DOHH2 (cell line): ENCODE results near the gene POLA1.

Source experiments
- H3F3A ChIP-seq: fragments of 200-600 bp; sonication (generic), shearing (Covaris generic); 2 replicates; pipeline ENCODE4 v1.6.0; 2016; ENCODE audit warnings: antibody characterized with exemption, mild to moderate bottlenecking; ENCODE audit not compliant: control insufficient read depth, insufficient read depth
- H3K27ac ChIP-seq: fragments of 200-600 bp; sonication (generic); 2 replicates; pipeline ENCODE4 v1.5.1; 2014; ENCODE audit warnings: low read depth, mild to moderate bottlenecking, low read length, moderate library complexity
- H3K27me3 ChIP-seq: fragments of 200-600 bp; sonication (generic); 2 replicates; pipeline ENCODE4 v1.6.1; 2014; ENCODE audit warnings: mild to moderate bottlenecking, low read length, mixed read lengths; ENCODE audit not compliant: control insufficient read depth
- H3K36me3 ChIP-seq: fragments of 200-600 bp; sonication (generic); 2 replicates; pipeline ENCODE4 v1.6.1; 2014; ENCODE audit warnings: mild to moderate bottlenecking, low read length, moderate library complexity, mixed read lengths; ENCODE audit not compliant: control insufficient read depth
- H3K4me1 ChIP-seq: fragments of 200-600 bp; sonication (generic); 2 replicates; pipeline ENCODE4 v1.6.1; 2014; ENCODE audit warnings: mild to moderate bottlenecking, low read length, mixed read lengths; ENCODE audit not compliant: control insufficient read depth
- H3K4me2 ChIP-seq: fragments of 200-600 bp; sonication (generic); 2 replicates; pipeline ENCODE4 v1.6.0; 2014; ENCODE audit warnings: mild to moderate bottlenecking, low read length, moderate library complexity
- H3K4me3 ChIP-seq: fragments of 200-600 bp; sonication (generic); 2 replicates; pipeline ENCODE4 v1.5.1; 2014; ENCODE audit warnings: mild to moderate bottlenecking, low read length, mixed read lengths
- H3K79me2 ChIP-seq: fragments of 200-600 bp; sonication (generic); 2 replicates; pipeline ENCODE4 v1.6.1; 2014; ENCODE audit warnings: mild to moderate bottlenecking, low read length, mixed read lengths; ENCODE audit not compliant: control insufficient read depth
- H3K9me2 ChIP-seq: fragments of 200-600 bp; sonication (generic); replicated peaks from 2 replicates; pipeline ENCODE4 v1.6.1; 2014; ENCODE audit warnings: mild to moderate bottlenecking, low read length, mixed read lengths; ENCODE audit not compliant: control insufficient read depth
- H3K9me3 ChIP-seq: fragments of 200-600 bp; sonication (generic); 2 replicates; pipeline ENCODE4 v1.6.1; 2014; ENCODE audit warnings: antibody characterized with exemption, low read length, mixed read lengths; ENCODE audit not compliant: control insufficient read depth, insufficient read depth
- H4K20me1 ChIP-seq: fragments of 200-600 bp; sonication (generic); 2 replicates; pipeline ENCODE4 v1.6.0; 2014; ENCODE audit warnings: low read depth, mild to moderate bottlenecking, antibody characterized with exemption, low read length, moderate library complexity; ENCODE audit not compliant: control insufficient read depth, insufficient read depth
- CTCF ChIP-seq: fragments of 200-600 bp; sonication (generic); IDR thresholded peaks from one replicate; pipeline ENCODE4 v1.5.1; 2014; ENCODE audit warnings: antibody characterized with exemption, mild to moderate bottlenecking, low read depth, low read length; ENCODE audit not compliant: poor library complexity, severe bottlenecking
- EZH2phosphoT487 ChIP-seq: fragments of 200-600 bp; sonication (generic); IDR thresholded peaks from 2 replicates; pipeline ENCODE4 v1.6.1; 2017; ENCODE audit warnings: borderline replicate concordance, mild to moderate bottlenecking, antibody characterized with exemption, low read length, moderate library complexity, mixed read lengths

POLA1 gene

GRCh38 chrX:24659646-24660045, 34.1 kb upstream of the POLA1 start:
- Histone ChIP-seq H3K4me3 (no peak overlapping the region), H3K36me3 (no peaks in the 10 kb centered on the region), H3K9me3 (no peaks in the 10 kb centered on the region), H3K9me2 (no peaks in the 10 kb centered on the region), H3K4me2 (no peak overlapping the region), H3F3A (no peaks in the 10 kb centered on the region), H3K4me1 (no peaks in the 10 kb centered on the region), H4K20me1 (no peaks in the 10 kb centered on the region), H3K79me2 (no peaks in the 10 kb centered on the region), H3K27me3 (no peaks in the 10 kb centered on the region), H3K27ac (no peak overlapping the region)
- TF ChIP-seq EZH2phosphoT487 (no peak), CTCF (no peak)

GRCh38 chrX:24661292-24661691, 32.4 kb upstream of the POLA1 start:
- Histone ChIP-seq H3K4me2 (no peak overlapping the region), H3K4me1 (no peaks in the 10 kb centered on the region), H3K4me3 (no peak overlapping the region), H3K9me3 (no peaks in the 10 kb centered on the region), H3K27ac (no peak overlapping the region), H3K9me2 (no peaks in the 10 kb centered on the region), H3K36me3 (no peaks in the 10 kb centered on the region), H4K20me1 (no peaks in the 10 kb centered on the region), H3F3A (no peaks in the 10 kb centered on the region), H3K27me3 (no peaks in the 10 kb centered on the region), H3K79me2 (no peaks in the 10 kb centered on the region)
- TF ChIP-seq CTCF, result no peak

GRCh38 chrX:24662352-24662751, 31.4 kb upstream of the POLA1 start:
- Histone ChIP-seq H3K9me2 (no peaks in the 10 kb centered on the region), H3K4me3 (no peak overlapping the region), H3K4me1 (no peaks in the 10 kb centered on the region), H3K4me2 (no peak overlapping the region), H3K36me3 (no peaks in the 10 kb centered on the region), H3K9me3 (no peaks in the 10 kb centered on the region), H4K20me1 (no peaks in the 10 kb centered on the region), H3K79me2 (no peaks in the 10 kb centered on the region), H3K27me3 (no peaks in the 10 kb centered on the region), H3K27ac (no peak overlapping the region), H3F3A (no peaks in the 10 kb centered on the region)
- TF ChIP-seq EZH2phosphoT487 (no peak), CTCF (no peak)

GRCh38 chrX:24668111-24668510, 25.6 kb upstream of the POLA1 start:
- no peaks in the 10 kb centered on the region for H3K9me2 ChIP-seq
- H3K27me3 ChIP-seq, result no peaks in the 10 kb centered on the region
- no peak overlapping the region for H3K4me2 ChIP-seq
- no peaks in the 10 kb centered on the region for H3F3A ChIP-seq
- H3K36me3 ChIP-seq, result no peaks in the 10 kb centered on the region
- no peak overlapping the region for H3K27ac ChIP-seq
- no peaks in the 10 kb centered on the region for H4K20me1 ChIP-seq
- no peaks in the 10 kb centered on the region for H3K79me2 ChIP-seq
- H3K4me3 ChIP-seq, result no peak overlapping the region
- H3K4me1 ChIP-seq, result no peaks in the 10 kb centered on the region
- TF ChIP-seq EZH2phosphoT487 (no peak), CTCF (no peak)
- H3K9me3 ChIP-seq, result no peaks in the 10 kb centered on the region
